HEK293T (cell line): ENCODE data around the gene FAM180A.
"Not testable (repeated sequence)": the region's sequence is repeated elsewhere in the genome, so short reads cannot be mapped to it uniquely, and the experiment has no call there.

Experiments
- FOXM1 ChIP-seq: fragments of 450-650 bp; IDR thresholded peaks from 2 replicates; pipeline ENCODE4 v1.6.1; 2017; ENCODE audit warnings: mild to moderate bottlenecking, borderline replicate concordance
- SUZ12 ChIP-seq: fragments of 450-650 bp; IDR thresholded peaks from 2 replicates; pipeline ENCODE4 v1.6.1; 2016; ENCODE audit warnings: mild to moderate bottlenecking

DNA sequence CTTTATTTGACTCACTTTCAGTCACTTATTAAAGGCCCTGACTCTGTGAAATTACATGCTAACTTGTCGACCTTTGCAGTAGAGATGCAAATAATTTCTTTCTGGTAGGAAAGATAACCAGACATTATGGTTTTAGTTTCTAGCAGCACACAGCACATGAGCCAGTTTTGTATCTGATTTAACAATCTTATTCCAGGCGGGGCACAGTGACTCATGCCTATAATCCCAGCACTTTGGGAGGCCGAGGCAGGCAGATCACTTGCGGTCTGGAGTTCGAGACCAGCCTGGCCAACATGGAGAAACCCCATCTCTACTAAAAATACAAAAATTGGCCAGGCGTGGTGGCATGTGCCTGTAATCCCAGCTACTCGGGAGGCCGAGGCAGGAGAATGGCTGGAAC, 27.3 kb upstream of the FAM180A start:
- not testable (repeated sequence) for TF ChIP-seq FOXM1, SUZ12
